HK-2 (cell line): ENCODE results near the gene SLC28A1.
A peak's percentile ranks its signal among the peaks of the same experiment; 100 is the strongest.

Experiments
- DNase-seq: peaks from one replicate; pipeline ENCODE4 v3.0.0-alpha.2; 2018; ENCODE audit not compliant: unreplicated experiment

The SLC28A1 gene

DNA sequence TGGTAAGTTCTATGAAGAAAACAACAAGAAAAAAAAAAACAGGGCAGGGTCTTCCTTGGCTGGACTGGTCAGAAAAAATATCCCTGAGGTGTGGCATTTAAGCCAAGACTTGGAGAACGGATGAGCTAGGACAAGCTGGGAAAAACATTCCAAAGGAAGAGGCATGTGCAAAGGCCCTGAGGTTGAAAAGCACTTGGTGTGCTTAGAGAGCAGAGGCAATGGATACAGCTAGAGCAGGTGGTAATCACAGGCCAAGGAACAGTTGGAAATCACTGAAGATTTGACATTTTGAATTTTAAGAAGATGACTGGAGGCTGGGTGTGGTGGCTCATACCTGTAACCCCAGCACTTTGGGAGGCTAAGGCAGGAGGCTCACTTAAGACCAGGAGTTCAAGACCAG, 54.3 kb downstream of the SLC28A1 start:
- no peak for DNase-seq

DNA sequence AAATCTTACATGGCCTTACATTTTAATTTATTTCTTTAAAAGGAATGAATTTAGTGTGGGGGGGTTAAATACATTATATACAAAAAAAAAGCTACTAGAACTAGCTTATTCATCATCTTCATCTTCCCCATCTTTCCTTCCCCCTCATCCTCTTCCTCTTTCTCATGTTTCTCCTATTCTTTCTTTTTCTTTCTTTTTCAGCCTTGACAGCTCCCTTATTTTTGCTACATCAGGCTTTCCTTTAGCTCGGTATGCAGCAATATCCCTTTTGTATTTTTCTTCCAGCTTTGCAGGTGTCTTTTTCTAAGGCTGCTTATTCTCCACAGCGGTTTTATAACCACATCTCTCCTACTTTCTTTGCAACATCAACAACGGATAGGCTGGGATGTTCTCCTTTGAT, 55.9 kb downstream of the SLC28A1 start:
- DNase-seq: no peak

GRCh38 chr15:84942456-84942855, 58.0 kb downstream of the SLC28A1 start:
- no peak for DNase-seq

- DNase-seq: no peak
Observed at GRCh38 chr15:84944311-84944710, 59.8 kb downstream of the SLC28A1 start.

DNA sequence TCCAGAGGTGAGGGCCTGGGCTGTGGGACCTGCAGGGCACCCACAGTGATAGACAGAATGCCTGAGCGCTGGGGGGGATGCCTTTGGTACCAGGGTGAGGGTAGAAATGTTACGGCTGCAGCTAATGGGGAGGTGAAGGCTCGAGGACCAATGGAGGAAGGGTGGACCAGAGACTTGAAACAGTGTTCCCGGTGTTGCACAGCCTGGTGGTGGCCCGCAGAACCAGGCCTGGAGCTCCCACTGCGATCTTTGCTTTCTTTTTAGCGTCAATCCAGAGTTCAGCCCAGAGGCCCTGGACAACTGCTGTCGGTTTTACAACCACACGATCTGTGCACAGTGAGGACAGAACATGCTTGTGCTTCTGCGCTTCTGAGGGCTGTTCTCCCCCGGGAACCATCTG, 60.4 kb downstream of the SLC28A1 start:
- DNase-seq: no peak

GRCh38 chr15:84946772-84947489, 62.5 kb downstream of the SLC28A1 start:
- DNase-seq: no peak

DNA sequence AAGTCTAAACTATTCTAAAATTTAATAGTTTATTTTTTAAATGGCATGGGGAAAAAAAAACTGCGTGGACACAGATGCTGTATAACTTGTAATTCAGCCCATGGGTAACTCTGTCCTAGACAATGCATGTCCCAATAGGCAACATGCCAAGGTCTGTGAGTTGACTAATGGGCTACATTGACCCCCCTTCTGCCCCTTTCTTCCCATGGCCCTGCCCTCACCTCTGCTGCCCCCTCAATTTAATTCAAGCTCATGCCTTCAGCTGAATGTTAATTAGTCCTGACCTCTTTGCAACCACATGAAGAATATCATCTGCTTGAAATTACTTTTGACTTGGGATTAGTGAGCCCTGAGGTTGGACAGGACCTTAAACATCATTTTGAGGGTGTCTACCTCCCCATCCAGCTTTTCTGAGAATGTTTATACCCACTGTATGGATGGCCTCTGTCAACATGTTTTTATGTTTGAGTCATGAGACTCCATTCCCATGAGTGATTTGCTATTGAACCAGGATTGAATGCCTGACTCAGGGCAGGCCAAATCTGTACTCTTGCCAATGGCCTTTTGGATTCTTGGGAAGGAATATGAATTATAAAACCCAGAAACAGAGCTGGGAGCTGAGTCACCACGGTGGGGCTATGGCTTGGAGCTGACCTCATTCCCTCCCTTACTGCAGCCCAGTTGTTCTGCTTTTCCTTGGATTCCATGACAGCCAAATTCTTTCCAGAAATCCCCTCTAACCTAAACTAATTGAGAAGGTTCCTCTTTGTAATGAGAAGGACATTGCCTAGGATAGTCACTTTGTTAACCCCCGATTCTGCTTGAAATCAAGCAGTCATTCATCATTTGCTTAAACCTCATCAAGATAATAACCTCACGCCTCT, 63.7 kb downstream of the SLC28A1 start:
- no peak for DNase-seq

GRCh38 chr15:84949043-84949442, 64.6 kb downstream of the SLC28A1 start:
- DNase-seq: no peak

DNA sequence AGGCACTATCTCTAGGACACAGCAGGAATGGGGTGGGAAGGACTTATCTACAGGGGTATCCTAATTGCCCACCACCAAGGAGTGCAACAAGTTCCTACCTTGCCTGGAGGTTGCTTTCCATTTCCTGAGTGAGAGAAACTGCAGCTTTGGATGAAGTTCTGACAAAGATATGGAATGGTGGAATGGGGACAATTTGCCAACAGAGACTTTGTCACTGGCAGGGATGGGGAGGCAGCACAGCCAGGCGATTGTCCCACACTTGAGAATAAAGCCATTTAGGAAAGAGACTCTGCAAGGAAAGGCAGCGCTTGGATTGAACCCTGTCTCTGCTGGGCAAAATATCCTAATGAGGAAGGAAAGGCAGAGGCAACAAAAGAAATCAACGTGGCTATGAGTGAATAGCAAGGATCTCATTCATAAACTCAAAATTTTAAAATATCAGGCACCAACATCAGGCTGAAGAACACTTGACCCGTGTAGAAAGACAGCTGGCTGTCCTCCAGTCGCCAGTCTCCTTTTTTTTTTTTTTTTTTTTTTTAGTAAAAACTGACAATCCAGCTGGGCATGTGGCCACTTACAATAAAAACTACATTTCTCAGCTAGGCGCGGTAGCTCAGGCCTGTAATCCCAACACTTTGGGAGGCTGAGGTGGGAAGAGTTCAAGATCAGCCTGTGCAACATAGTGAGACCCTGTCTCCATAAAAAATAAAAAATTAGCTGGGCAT, 65.5 kb downstream of the SLC28A1 start:
- no peak for DNase-seq

GRCh38 chr15:84950570-84951111, 66.2 kb downstream of the SLC28A1 start:
- DNase-seq: no peak

GRCh38 chr15:84951736-84952135, 67.3 kb downstream of the SLC28A1 start:
- no peak for DNase-seq

GRCh38 chr15:84953136-84953535, 68.7 kb downstream of the SLC28A1 start:
- DNase-seq: no peak

- no peak for DNase-seq
Observed at GRCh38 chr15:84953726-84954125, 69.3 kb downstream of the SLC28A1 start.

DNA sequence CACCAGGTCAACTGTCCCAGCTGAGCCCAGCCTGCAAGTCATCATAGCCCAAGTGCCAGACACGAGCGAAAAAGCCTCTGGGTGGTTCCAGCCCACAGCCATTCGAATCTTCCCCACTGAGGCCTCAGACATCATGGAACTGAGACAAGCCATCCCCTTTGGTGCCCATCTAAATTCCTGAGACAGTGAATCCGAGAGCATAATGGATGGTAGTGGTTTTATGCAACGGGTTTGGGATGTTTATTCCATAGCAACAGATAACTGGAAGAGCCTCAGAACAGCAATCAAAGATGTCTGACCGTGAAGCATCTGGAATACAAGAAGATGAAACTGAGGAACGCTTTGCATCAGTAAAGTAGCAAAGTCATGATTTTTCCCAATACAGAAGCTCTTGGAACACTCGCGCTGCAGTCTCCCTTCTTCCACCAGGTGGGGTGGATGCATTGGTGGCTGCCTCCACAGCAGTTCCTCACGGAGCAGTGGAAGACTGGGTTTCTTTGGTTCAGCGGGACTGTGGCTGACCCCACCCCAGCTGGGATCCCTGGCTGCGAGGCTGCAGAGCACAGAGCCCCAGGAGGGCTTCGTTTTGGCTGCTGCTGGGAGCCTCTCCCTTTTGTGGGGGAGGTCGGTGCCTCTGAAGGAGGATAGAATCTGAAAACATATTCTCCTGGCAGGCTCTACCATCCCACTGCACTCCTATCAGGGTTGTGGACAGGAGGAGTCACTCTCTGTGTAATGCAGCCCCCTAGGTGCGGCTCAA, 70.8 kb downstream of the SLC28A1 start:
- peak; percentile 32 for DNase-seq

GRCh38 chr15:84956199-84956598, 71.7 kb downstream of the SLC28A1 start:
- DNase-seq: no peak

DNA sequence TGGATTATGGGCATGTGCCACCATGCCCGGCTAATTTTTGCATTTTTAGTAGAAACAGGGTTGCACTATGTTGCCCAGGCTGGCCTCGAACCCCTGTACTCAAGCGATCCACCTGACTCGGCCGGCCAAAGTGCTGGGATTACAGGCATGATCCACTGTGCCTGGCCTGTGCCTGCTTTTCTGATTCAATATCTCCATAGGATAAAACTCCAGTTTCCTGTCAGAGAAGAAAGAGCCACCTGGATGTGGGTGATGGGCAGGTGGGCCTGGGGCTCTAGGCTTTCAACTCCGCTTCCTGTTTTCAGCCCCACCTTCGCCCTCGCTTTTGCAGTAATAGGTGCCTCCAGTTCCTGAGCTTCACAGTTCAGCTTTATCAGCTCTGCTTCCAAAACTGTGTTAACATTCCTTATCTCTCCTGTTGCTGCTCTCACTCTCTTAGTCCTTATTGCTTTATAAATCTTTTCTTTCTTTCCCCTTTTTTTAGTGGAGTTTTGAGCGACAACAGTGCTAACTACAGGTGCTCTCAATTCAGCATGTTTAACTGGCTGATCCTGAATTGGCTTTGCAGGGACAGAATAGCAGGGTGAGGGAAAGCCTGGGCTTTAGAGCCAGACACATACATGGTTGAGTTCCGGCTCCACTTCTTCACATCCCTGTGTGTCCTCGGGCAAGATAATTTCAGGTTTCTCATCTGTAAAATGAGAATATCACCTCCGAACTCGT, 76.1 kb downstream of the SLC28A1 start:
- DNase-seq: no peak

GRCh38 chr15:84961114-84961452, 76.6 kb downstream of the SLC28A1 start:
- no peak for DNase-seq

DNA sequence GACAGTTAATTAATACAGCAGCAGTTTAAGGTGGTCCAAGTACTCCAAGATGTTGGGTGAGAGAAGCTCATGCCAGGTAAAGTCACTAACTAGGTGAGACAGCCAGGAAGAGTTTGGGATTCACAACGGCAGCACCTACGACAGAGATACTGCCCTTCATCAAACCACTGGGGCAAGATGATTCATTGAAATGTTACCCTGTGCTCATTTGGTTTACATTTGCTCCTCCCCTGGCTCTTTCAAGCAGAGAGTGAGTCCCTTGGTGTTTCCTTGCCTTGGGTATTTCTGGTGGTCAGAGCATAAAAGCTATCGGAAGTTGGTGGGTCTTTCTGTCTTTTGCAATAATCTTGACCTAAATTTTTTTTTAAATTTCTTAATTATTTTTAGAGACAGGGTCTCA, 77.2 kb downstream of the SLC28A1 start:
- DNase-seq: no peak

DNA sequence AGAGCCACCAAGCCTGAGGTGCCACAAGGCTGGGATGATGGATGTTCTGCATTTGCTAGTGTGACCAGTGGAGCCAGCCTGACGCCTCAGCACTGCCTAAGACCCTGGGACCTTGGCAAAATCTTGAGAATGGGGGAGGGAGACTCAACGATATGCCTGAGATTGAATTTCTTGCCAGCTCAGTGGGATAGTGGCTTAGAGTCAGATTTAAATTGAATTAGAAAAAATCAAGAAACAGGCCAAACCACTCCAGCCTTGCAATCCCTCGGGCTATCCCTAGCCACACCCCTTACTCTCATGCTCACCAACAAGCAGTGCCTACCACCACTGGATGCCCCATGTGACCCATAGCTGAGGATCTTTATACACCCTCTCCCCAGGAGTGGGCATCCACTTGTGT, 78.5 kb downstream of the SLC28A1 start:
- no peak for DNase-seq

DNA sequence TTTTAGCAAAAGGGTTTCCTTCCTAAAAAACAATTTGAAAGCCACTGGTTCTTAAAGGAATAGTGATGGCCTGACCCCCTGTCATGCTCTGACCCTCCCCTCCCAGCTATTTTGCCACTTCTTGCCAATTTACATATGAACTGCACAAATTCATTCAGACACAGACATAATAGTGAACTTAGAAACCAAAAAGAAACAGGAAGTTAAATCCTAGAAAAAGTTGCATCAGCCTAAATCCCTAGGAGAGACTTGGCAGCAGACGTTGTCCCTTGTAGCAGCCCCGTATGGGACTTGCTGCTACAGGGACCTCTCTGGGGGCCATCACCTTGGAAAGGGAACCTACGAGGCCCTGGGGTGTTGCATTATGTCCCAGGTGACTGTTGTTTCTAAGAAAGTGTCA, 82.9 kb downstream of the SLC28A1 start:
- no peak for DNase-seq

DNA sequence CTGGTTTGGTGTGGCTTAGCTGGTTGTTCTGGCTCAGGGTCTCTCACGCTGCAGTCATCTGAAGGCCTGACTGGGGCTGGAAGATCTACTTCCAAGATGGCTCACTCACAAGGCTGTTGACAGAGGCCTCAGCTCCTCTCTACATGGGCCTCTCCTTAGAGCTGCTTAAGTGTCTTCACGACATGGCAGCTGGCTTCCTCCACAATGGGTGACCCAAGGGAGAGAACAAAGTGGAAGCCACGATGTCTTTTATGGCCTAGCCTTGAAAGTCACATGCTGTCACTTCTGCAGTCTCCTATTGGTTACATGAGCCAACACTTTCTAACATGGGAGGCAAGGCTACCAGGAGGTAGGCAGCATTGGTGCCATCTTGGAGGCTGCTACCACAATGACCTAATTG, 83.8 kb downstream of the SLC28A1 start:
- DNase-seq: no peak
